GM20000 (cell line): ENCODE measurements around the gene BCORL1.

Source experiments
- DNase-seq: peaks from one replicate; pipeline ENCODE4 v3.0.0; 2012; ENCODE audit warnings: low spot score
- TF ChIP-seq, protein P1 (sequence below): IDR thresholded peaks from 2 replicates; pipeline ENCODE4 v1.5.1; 2012; ENCODE audit warnings: mild to moderate bottlenecking, control low read depth; ENCODE audit errors: extremely low read depth, missing control alignments

Gene BCORL1

DNA sequence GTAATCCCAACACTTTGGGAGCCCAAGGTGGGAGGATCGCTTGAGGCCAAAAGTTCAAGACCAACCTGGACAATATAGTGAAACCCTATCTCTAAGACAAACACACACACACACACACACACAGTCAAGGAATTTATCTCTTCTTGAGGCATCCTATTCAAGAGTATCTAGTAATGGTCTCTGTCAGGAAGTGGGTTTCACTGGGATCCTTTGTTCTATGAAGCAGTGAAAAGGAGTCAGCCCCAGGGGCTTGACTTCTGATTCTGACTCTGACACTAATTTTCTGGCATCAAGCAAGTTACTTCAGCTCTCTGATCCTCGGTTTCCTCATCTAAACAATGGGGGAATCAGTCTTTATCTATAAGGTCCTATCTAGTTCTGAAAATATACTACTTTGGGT lies 41.7 kb upstream of the BCORL1 start:
- TF ChIP-seq, protein P1, sequence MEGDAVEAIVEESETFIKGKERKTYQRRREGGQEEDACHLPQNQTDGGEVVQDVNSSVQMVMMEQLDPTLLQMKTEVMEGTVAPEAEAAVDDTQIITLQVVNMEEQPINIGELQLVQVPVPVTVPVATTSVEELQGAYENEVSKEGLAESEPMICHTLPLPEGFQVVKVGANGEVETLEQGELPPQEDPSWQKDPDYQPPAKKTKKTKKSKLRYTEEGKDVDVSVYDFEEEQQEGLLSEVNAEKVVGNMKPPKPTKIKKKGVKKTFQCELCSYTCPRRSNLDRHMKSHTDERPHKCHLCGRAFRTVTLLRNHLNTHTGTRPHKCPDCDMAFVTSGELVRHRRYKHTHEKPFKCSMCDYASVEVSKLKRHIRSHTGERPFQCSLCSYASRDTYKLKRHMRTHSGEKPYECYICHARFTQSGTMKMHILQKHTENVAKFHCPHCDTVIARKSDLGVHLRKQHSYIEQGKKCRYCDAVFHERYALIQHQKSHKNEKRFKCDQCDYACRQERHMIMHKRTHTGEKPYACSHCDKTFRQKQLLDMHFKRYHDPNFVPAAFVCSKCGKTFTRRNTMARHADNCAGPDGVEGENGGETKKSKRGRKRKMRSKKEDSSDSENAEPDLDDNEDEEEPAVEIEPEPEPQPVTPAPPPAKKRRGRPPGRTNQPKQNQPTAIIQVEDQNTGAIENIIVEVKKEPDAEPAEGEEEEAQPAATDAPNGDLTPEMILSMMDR: no peak
- DNase-seq: no peak

DNA sequence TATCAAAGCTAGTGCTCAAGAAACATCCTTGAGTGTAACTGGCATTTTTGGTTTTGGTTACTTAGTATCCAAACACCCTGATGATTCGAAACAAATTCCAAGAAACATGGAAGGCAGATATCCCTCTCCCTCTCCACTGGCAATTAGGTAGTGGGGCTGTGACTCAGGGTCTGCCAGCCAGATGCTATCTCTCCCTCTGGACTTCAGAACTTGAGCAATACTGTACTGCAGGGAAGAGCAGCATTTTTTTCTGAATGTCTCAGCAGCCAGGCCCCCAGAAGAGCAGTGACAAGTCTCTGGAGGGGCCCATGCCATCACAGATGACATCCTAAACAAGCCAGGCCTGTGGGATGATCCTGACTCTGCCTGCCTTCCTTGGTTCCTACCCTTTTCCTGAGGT lies 37.3 kb upstream of the BCORL1 start:
- TF ChIP-seq, protein P1: no peak

DNA sequence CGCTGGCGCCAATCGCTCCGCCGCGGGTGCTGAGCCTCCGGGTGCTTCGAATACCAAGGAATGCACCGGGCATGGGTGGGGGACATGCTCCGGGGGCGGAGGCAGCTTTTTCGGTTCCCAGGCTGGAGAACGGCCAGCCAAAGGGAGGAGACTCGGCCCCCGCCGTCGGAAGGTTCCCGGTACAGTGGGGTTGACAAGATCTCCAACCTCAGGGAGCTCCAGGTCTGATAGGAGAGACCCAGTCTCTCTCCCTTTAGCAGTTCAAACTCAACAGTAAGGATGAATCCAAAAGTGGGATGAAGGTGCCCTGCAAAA lies 29.1 kb upstream of the BCORL1 start:
- TF ChIP-seq, protein P1: no peak
- no peak for DNase-seq

More for the DNA sequence above, 37.3 kb upstream of the BCORL1 start:
- no peak for DNase-seq

DNA sequence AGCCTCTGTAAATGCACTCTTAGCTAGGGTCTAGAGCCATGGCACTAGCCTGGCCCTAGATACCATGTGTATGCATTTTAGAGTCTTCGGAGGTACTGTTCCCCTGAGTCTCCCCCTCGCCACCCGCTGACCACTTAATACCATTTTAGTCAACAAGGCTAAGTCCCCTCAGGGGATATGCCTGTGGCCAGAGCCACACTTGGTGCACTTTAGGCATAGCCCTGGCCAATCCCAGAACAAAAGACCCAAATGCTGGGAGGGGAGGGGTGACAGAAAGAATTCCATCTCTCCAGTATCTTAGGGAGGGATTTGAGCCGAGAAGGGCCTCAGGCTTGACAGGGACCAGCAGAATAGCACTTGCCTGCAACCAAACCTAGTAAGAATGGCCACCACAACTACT lies 28.6 kb upstream of the BCORL1 start:
- no peak for DNase-seq
- TF ChIP-seq, protein P1: no peak

DNA sequence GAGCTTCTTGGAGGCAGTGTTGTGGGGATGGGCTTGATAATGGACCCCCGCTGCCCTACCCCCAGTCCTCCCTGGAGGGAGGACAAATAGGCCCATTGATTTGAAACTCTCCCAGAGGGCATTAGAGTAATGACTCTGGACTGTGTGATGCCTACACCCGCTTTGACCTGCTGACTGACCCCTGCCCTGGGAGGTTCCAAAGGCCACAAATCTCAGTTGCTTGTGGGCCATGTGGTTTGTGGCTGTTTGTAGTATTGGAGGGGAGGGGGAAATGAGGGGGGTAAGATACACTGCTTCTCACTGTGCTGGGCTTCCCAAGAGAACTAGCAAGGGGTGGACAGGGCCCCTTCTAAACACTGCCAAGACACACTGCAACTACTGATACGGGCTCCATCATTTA lies 27.6 kb upstream of the BCORL1 start:
- TF ChIP-seq, protein P1: no peak
- no peak for DNase-seq

DNA sequence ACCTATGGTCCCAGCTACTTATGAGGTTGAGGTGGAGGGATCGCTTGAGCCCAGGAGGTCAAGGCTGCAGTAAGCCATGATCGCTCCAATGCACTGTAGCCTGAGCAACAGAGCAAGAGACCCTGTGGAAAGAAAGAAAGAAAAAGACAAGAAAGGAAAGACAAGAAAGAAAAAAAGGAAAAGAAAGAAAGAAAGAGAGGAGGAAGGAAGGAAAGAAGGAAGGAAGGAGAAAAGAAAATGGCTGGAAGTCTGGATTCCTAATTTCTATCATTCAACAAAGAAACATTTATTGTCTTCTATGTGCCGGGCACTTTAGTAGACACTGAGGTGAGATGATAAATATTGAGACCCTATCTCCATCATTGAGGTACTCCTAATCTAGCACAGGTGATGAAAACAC lies 26.8 kb upstream of the BCORL1 start:
- TF ChIP-seq, protein P1: no peak
- DNase-seq: no peak

DNA sequence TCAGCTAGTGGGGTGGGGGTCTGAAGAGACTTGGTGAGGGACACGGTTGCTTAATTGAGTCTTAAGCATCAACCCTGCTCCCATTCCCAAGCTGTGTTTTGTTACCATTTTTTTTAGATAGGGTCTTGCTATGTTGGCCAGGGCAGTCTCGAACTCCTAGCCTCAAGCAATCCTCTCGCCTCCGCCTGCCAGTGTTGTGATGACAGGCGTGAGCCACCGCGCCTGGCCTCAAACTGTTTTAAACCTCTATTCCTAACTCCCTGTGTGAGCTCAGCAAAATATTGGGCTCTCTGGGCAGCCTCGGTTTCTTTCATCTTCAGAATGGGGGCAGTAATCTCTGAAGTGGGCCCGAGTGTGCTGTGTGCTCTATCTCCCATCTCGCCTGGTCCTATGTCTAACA lies 26.3 kb upstream of the BCORL1 start:
- DNase-seq: no peak
- TF ChIP-seq, protein P1: no peak
